Right renal cortex interstitium (tissue), 3 donors: ENCODE results near the gene SHB. TPM values are rescaled to one million over a fixed set of nuclear protein-coding genes. Genes with fewer than 3 reads are reported as not detected.

Experiments used
- DNase-seq, 3 donors: peaks; one replicate each; pipeline ENCODE4 v3.0.0-alpha.2; 2013; ENCODE audit warnings: low read depth in 3 of 3, low spot score in 2 of 3
- polyA plus RNA-seq, 3 donors: library from polyadenylated mRNA; unstranded; fragments of 120-200 nt; gene quantifications; one replicate each; pipeline ENCODE4 v1.2.1, GENCODE V29; 2013; ENCODE audit not compliant: insufficient read length in 3 of 3

SHB gene
- polyA plus RNA-seq, 3 donors, result 14.1 to 17.5 (median 14.5) TPM

DNA sequence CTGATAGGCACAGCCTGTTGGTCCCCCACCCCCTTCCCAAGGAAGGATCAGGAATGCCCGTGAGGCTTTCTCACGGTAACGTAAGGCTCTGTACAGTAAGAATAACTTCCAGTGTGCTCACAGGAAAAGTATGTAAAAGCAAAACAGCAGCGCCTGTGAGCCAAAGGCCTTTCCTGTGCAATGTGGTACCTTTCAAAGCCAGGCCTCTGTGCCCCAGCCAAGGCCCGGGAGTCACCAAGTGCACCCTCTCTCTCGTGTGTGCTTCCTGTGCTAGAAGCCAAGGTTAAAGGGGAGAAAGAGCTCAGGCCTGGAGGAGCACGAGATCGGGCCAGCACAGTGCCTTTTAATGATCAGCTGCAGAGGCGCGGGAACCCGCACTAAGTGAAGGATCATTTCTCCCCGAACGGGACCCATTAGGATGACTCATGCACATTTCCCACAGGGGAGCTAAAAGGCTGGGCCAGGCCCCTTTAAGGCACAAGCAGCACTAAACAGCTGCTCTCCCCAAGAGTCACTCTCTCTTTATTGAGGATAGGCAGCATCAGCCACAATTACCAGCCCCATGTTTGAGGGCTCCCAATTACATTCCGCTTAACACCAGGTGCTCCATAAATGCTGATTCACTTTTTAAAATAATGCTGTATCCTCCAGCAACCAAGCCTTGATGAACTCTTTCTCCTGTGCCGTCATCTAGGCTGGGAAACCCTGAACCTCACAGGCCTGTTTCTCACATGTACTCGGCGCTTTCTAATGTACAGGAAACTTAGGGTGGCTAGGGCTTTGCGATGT is 42.8 kb downstream of the SHB start:
- DNase-seq, result no peak

GRCh38 chr9:38025166-38025565 is 43.9 kb downstream of the SHB start:
- DNase-seq, result no peak

DNA sequence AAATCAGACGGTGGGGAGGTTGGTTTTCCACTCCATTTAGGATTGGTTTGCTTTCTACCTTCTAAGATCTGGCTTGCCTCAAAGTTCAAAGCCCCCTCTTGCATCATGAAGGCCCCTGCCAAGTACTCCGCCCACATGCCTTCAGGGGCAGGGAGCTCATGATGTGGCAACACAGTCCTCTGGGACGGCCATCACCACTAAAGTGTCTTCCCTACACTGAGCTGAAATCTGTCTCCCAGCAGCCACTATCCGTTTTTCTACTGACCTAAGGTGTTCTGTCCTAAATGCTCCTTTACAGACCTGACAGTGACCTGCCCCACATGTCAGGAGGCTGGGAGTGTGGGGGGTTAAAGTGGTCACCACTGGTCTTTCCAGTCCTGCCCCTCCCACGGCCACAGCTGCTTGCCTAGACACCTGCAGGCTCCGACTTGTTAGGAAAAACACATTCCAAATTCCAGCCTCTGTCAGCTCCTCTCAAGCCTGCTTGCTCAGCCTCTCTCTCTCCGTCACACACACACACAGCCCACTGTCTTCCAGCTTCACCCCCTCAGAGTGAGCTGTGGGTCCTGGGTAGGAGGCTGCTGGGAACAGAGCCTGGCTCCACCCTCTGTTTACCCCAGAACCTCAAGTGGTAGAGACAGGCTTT is 44.9 kb downstream of the SHB start:
- DNase-seq, result no peak

DNA sequence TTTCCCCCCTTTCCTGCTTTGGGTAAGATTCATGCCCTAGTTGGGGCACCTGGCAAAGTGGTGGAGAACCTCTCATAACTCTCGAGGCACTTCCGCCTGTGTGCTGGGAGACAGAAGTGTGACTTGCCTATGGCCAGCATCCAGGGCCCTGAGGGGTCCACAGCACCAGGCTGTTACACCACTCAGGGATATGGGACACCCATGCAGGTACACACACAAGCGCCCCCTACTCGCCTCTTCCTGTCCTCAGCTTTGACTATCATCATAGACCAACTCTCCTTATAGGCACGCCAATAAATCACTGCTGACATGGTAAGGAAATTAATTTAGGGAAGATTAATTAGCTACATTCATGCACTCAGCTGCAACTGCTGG is 45.4 kb downstream of the SHB start:
- no peak for DNase-seq

DNA sequence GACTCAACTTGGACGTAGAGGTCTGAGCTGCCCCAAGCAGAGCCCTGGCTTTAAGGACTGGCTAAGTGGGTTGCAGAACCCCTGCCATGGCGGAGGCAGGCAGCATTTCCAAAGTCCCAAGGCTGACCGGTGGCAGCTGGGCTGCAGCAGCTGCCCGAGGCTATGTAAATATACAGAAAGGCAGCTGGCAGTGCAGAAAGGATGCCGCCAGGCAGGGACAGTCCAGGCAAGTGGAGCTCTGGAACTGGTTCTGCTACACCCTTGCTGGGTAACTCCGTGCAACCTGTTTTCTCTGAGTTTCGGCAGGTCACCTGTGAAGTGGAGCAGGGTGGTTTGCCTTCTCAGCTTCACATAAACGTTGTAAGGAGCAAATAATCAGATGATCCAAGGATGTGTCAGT is 46.0 kb downstream of the SHB start:
- DNase-seq, result no peak

DNA sequence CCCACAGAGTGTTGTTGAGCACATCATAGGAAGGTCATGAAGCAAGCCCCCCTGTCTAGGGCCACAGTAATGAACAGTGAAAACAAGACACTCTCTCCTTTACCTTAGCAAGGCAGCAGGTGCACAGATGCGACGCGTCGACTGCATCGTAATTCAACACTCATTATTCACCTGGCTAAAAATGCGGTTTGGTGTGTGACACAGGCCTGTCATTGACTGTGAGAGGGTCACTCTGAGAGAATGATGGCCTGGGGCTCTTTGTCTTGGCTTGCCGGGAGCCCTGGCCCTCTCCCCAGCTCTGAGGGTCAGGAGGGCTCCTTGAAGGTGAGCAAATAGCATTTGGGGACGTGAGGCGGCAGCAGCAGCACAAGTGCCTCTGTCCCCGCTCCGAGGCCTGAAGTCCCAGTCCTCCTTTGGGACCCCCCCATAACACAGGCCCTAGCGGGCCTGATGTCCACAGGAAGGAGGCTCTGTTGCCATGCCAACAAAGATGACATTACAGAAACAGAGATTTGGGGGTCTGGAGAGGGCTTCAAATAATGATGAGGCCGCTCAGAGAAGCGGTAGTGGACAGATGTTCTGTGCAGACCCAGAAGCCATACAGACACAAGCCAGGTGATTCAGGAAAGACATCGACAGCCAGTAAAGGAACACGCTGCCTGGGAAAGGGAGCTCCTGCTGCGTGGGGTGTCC is 46.7 kb downstream of the SHB start:
- no peak for DNase-seq

DNA sequence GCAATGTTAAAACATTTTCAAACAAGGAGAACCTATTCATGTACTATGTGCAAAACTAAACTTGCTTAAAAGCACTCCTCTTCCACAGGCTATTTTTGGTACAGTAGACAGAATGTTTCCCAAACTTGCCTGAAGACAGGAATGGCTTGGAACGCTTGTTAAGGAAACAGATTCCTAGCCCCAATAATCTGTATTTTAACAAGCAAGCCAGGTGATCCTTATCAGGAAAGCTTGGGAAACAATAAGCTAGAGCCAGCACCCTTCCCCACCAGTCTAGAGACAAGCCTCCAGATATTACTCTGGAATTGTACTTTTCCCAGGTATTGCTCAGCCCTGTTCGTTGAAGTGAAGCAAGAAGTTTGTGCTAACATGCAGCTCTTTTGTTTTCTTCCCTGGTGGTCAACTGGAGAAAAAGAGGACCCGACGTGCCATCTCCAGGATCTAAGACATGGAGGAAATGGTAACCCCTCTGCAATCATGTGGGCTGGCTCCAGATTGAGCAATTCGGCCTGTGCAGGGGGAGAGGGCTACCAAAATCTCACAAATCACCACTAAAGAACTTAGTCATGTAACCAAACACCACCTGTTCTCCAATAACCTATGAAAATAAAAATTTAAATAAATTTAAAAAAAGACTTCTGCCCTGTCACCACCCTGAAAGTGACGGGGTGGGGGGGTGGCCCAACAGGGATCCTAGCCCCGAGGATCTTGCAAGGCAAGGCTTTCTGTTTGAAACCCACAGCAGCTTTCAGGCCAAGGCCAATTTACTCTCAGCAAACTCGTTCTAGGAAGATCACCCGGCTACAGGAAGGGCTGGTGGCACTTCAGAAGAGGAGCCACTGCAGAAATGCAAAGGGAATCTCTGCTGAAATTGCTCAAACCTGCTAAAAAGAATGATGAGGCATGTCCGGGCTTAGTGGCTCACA is 48.6 kb downstream of the SHB start:
- DNase-seq, result no peak

DNA sequence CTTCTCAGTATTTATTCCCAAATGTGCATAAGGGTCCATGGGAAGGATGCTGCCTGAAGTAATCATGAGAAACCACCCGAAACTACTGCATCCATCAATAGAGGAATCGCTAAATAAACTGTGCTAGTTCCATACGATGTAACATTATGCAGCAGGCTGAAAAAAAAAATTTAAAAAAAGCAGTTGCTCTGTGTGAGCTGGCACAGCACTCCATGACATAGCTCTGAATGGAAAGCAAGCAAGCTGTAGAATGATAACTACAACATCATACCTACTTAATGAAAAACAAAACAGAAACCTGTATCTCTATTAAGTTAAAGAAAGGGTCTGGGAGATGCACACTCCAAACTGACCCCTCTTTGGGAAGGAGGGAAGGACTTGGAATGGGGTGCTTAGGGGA is 49.3 kb downstream of the SHB start:
- no peak for DNase-seq

GRCh38 chr9:38018958-38019602 is 49.9 kb downstream of the SHB start:
- no peak for DNase-seq

- DNase-seq, result no peak
Measured at GRCh38 chr9:38018241-38018957, 50.6 kb downstream of the SHB start.

- DNase-seq, result no peak
Measured at GRCh38 chr9:38017885-38018186, 51.2 kb downstream of the SHB start.

DNA sequence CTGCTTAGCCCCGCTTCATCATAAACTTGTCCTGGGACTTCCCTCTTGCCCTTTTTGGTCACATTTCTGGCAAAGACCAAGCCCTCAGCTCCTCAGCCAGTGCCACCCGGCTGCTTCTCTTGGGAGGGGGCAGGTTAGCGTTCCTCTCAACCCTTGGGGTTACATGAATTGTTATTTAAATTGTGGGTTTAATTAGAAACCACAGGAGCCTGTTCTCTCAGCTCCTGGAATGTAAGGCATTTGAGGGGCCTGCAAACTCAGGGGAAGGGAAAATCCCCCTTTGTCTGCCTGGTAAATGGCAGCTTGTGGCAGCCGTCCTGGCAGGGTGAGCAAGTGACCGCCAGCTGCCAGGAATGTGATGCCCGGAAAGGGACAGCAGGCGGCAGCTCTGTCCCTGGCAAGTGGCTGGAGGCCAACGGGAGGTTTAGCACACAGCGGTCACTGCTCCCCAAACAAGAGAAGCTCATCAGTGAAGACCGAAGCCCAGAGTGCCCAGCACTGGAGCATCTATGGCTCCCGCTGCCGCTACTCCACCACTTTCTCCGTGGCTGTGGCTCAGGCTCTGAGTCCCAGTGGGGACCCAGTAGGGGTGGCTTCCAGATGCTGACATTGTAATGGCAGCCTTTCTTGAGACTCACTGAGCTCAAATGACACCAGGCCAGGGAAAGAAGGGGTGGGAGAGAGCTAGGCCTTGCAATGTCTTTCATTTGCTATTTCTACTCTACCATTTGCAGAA is 51.7 kb downstream of the SHB start:
- no peak for DNase-seq

- DNase-seq, result no peak
Measured at GRCh38 chr9:38016375-38017135, 52.5 kb downstream of the SHB start.

DNA sequence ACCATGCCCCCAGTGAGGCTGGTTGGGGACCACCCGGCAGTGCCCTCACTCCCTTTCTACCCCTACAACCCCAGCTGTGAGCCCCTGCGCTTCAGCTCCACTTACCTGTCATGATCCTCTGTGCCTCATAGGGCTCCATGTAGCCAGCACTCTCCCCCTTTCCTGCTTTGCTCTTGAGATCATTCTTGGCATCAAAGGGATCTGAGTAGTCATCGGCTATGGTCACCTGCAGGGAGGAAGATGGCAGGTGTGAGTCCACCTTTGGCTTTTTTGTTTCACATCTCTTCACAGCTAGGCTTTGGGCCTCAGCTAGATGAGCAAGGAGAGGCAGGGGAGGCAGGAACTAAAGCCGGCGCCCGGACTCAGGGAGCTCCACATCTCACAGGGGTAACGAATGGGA is 53.1 kb downstream of the SHB start:
- no peak for DNase-seq

DNA sequence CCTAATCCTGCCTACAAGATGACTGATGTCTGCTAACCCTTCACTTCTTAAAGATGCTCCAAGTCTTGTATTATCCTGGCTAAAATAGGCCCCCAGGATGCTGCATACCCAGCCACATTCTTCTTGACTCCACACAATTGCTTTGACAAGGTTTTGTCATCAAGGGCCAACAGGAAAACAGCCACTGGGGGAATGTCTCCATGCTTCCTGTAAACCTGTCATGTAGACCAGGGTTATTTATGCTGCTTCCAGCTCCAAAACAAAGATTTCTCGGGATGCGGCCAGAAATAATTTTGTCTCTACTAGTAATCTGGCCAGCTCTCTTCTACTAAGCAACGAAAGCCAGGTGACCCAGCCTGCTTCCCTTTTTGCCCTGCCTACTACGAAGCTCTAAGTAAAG is 53.8 kb downstream of the SHB start:
- no peak for DNase-seq

GRCh38 chr9:38012767-38013450 is 56.1 kb downstream of the SHB start:
- DNase-seq, result no peak

DNA sequence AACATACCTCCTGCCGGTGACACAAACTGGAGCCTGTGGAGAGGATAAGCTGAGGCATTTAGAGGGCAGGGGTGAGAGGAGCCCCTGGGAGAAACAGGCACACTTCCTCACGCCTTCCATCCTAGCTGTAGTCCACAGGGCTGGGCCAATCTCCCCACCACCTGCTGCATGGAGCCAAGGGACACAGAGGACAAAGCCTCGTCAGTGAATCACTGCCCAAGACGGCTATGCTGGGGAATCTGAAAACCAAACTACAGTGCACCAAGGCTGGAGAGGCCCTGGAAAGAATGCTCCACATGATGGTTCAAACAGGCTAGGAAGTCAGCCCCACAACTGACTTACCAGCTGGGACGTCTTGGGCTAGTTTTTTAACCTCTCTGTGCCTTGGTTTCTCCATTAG is 57.0 kb downstream of the SHB start:
- DNase-seq, result no peak
